Caco-2 (cell line): ENCODE measurements around the gene CH25H. TPM values are rescaled to one million over a fixed set of nuclear protein-coding genes. Genes with fewer than 3 reads are reported as not detected.

Source experiments
- BruUV-seq: library from RNA; stranded (reverse); fragments of 400-500 nt; replicated peaks from 2 replicates; lab custom pipeline; 2021; lab: Mats Ljungman, UMichigan
- CTCF ChIA-PET: fragments of 300-600 bp; sonication (Branson Sonifier 250); formaldehyde crosslinking; loops from one replicate; lab custom pipeline; 2022; ENCODE audit warnings: antibody characterized with exemption; lab: Charles Lee
- POLR2A ChIA-PET: fragments of 300-600 bp; sonication (Branson Sonifier 250); formaldehyde crosslinking; loops from one replicate; lab custom pipeline; 2022; ENCODE audit warnings: antibody characterized with exemption; lab: Charles Lee
- DNase-seq, 2 experiments: peaks; one replicate each; pipeline versions ENCODE4 v3.0.0 to v3.0.0-alpha.2; 2020 to 2022
- H3K27me3 ChIP-seq: replicated peaks from 2 replicates; pipeline ENCODE4 v1.6.0; 2011; ENCODE audit warnings: low read length; ENCODE audit not compliant: control insufficient read depth, insufficient read depth
- H3K36me3 ChIP-seq: 2 replicates; pipeline ENCODE4 v1.5.1; 2011; ENCODE audit warnings: low read length; ENCODE audit not compliant: control insufficient read depth, insufficient read depth
- H3K4me1 ChIP-seq: fragments of 250-450 bp; sonication (Bioruptor Pico); 2 replicates; pipeline ENCODE4 v1.5.1; 2020; ENCODE audit warnings: mild to moderate bottlenecking
- H3K4me3 ChIP-seq: 2 replicates; pipeline ENCODE4 v1.5.1; 2011; ENCODE audit warnings: low read depth, mild to moderate bottlenecking, control low read depth, low read length
- H3K9me3 ChIP-seq: fragments of 250-450 bp; sonication (Bioruptor Pico); 2 replicates; pipeline ENCODE4 v1.5.1; 2020; ENCODE audit warnings: mild to moderate bottlenecking, moderate library complexity
- H3K27ac Mint-ChIP-seq: one replicate; pipeline ENCODE4 v1.8.0; 2022; ENCODE audit warnings: mixed read lengths; ENCODE audit not compliant: unreplicated experiment
- H3K27me3 Mint-ChIP-seq: one replicate; pipeline ENCODE4 v1.8.0; 2022; ENCODE audit warnings: mixed read lengths; ENCODE audit not compliant: insufficient read depth, unreplicated experiment
- H3K36me3 Mint-ChIP-seq: one replicate; pipeline ENCODE4 v1.8.0; 2022; ENCODE audit warnings: mild to moderate bottlenecking, mixed read lengths; ENCODE audit not compliant: insufficient read depth, unreplicated experiment
- H3K4me1 Mint-ChIP-seq: one replicate; pipeline ENCODE4 v1.8.0; 2022; ENCODE audit warnings: low read depth, mixed read lengths; ENCODE audit not compliant: unreplicated experiment
- H3K4me3 Mint-ChIP-seq: one replicate; pipeline ENCODE4 v1.8.0; 2022; ENCODE audit warnings: mild to moderate bottlenecking, moderate library complexity, mixed read lengths; ENCODE audit not compliant: unreplicated experiment
- H3K9me3 Mint-ChIP-seq: one replicate; pipeline ENCODE4 v1.8.0; 2022; ENCODE audit warnings: mixed read lengths; ENCODE audit not compliant: unreplicated experiment
- intact Hi-C: fragments of 100-400 bp; cut with micrococcal nuclease; formaldehyde crosslinking; loops from one replicate; pipeline ENCODE4 v1.10.0; 2022; ENCODE audit not compliant: unreplicated experiment
- total RNA-seq: library from RNA; stranded (reverse); gene quantifications from 2 replicates; pipeline ENCODE4 v1.2.3, GENCODE V29; 2022
- TF ChIP-seq, protein P1 (sequence below), 2 experiments: fragments of 200-600 bp in 1 of 2; IDR thresholded peaks; 1 replicate in 1 of 2; 2 replicates in 1 of 2; pipeline versions ENCODE4 v1.5.1 to v1.8.0; 2011 to 2022; ENCODE audit warnings: antibody characterized with exemption in 1 of 2, control low read depth in 1 of 2, inconsistent platforms in 1 of 2, low read depth in 1 of 2, low read length in 1 of 2, mild to moderate bottlenecking in 1 of 2, moderate library complexity in 1 of 2; ENCODE audit not compliant: insufficient read depth in 1 of 2, severe bottlenecking in 1 of 2, unreplicated experiment in 1 of 2

Gene CH25H
- total RNA-seq, 1 experiment from 2014 or later: not detected

- intact Hi-C loops: no loop called here
- Histone ChIP-seq H3K27me3 (no peaks in the 10 kb centered on the region), H3K36me3 (no peaks in the 10 kb centered on the region), H3K4me1 (no peaks in the 10 kb centered on the region), H3K9me3 (no peaks in the 10 kb centered on the region), H3K4me3 (no peak overlapping the region)
- peaks cover 11% of the 10 kb centered on the region for H3K27me3 Mint-ChIP-seq
- CTCF ChIA-PET: no interaction called here
- POLR2A ChIA-PET: no interaction called here
- no TSS peak for BruUV-seq
- DNase-seq: no peak
- no peak overlapping the region for H3K27ac Mint-ChIP-seq
- TF ChIP-seq, protein P1, sequence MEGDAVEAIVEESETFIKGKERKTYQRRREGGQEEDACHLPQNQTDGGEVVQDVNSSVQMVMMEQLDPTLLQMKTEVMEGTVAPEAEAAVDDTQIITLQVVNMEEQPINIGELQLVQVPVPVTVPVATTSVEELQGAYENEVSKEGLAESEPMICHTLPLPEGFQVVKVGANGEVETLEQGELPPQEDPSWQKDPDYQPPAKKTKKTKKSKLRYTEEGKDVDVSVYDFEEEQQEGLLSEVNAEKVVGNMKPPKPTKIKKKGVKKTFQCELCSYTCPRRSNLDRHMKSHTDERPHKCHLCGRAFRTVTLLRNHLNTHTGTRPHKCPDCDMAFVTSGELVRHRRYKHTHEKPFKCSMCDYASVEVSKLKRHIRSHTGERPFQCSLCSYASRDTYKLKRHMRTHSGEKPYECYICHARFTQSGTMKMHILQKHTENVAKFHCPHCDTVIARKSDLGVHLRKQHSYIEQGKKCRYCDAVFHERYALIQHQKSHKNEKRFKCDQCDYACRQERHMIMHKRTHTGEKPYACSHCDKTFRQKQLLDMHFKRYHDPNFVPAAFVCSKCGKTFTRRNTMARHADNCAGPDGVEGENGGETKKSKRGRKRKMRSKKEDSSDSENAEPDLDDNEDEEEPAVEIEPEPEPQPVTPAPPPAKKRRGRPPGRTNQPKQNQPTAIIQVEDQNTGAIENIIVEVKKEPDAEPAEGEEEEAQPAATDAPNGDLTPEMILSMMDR (IDR thresholded peaks at IDR 0.05; ENCODE audit: insufficient read depth in 1 of 2, low read depth in 1 of 2, low read length in 1 of 2, severe bottlenecking in 1 of 2, unreplicated experiment in 1 of 2): no peak
- no peaks in the 10 kb centered on the region for H3K36me3 Mint-ChIP-seq
- no peaks in the 10 kb centered on the region for H3K9me3 Mint-ChIP-seq
- no peaks in the 10 kb centered on the region for H3K4me1 Mint-ChIP-seq
- H3K4me3 Mint-ChIP-seq: no peak overlapping the region
Measured at GRCh38 chr10:89163265-89163995, 43.7 kb downstream of the CH25H start.

GRCh38 chr10:89162596-89162995 lies 44.5 kb downstream of the CH25H start:
- peaks cover 11% of the 10 kb centered on the region for H3K27me3 Mint-ChIP-seq
- intact Hi-C loops: no loop called here

DNA sequence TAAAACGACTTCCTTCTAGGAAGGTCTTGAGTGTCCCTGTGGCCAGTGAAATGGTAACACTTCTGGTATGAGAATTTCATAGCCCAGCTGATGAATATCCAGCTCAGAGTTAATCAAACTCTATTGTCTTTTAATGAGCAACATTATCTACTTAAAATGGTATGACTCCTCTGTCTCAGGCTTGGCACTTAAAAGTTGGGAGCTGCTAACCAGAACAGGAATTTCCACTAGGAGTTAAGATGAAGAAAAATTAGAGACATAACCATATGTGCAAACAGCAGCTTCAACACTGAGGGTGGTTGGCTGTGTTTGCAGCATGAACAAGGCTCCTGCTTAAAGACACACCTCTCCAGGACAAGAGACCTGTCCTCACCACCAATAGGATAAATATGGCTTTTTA lies 46.8 kb downstream of the CH25H start:
- Histone ChIP-seq H3K9me3 (no peaks in the 10 kb centered on the region), H3K4me3 (no peak overlapping the region), H3K4me1 (no peaks in the 10 kb centered on the region), H3K27me3 (no peaks in the 10 kb centered on the region), H3K36me3 (no peaks in the 10 kb centered on the region)
- intact Hi-C loops: no loop called here
- no TSS peak for BruUV-seq
- no peak for DNase-seq
- TF ChIP-seq, protein P1 (IDR thresholded peaks at IDR 0.05; ENCODE audit: insufficient read depth in 1 of 2, low read depth in 1 of 2, low read length in 1 of 2, severe bottlenecking in 1 of 2, unreplicated experiment in 1 of 2): no peak
- H3K9me3 Mint-ChIP-seq: no peaks in the 10 kb centered on the region
- H3K36me3 Mint-ChIP-seq: no peaks in the 10 kb centered on the region
- ChIA-PET CTCF (no interaction called here), POLR2A (no interaction called here)
- no peak overlapping the region for H3K27ac Mint-ChIP-seq
- H3K27me3 Mint-ChIP-seq: peaks cover 18% of the 10 kb centered on the region
- no peak overlapping the region for H3K4me3 Mint-ChIP-seq
- H3K4me1 Mint-ChIP-seq: no peaks in the 10 kb centered on the region

More at GRCh38 chr10:89162596-89162995, 44.5 kb downstream of the CH25H start:
- Mint-ChIP-seq H3K9me3 (no peaks in the 10 kb centered on the region), H3K36me3 (no peaks in the 10 kb centered on the region), H3K4me3 (no peak overlapping the region), H3K4me1 (no peaks in the 10 kb centered on the region), H3K27ac (no peak overlapping the region)
- Histone ChIP-seq H3K4me1 (no peaks in the 10 kb centered on the region), H3K4me3 (no peak overlapping the region), H3K36me3 (no peaks in the 10 kb centered on the region), H3K27me3 (no peaks in the 10 kb centered on the region), H3K9me3 (no peaks in the 10 kb centered on the region)
- TF ChIP-seq, protein P1 (IDR thresholded peaks at IDR 0.05; ENCODE audit: insufficient read depth in 1 of 2, low read depth in 1 of 2, low read length in 1 of 2, severe bottlenecking in 1 of 2, unreplicated experiment in 1 of 2): no peak
- no TSS peak for BruUV-seq
- CTCF ChIA-PET: no interaction called here
- POLR2A ChIA-PET: no interaction called here
- DNase-seq: no peak
